ENCODE results near the gene PSMA8. TPM values are rescaled to one million over a fixed set of nuclear protein-coding genes. Genes with fewer than 3 reads are reported as not detected.
A peak's percentile ranks its signal among the peaks of the same experiment; 100 is the strongest.

Gene PSMA8
- total and polyA plus RNA-seq, 10 donors, result 0.34 to 1.4 (median 0.77) TPM; not detected in 3

DNA sequence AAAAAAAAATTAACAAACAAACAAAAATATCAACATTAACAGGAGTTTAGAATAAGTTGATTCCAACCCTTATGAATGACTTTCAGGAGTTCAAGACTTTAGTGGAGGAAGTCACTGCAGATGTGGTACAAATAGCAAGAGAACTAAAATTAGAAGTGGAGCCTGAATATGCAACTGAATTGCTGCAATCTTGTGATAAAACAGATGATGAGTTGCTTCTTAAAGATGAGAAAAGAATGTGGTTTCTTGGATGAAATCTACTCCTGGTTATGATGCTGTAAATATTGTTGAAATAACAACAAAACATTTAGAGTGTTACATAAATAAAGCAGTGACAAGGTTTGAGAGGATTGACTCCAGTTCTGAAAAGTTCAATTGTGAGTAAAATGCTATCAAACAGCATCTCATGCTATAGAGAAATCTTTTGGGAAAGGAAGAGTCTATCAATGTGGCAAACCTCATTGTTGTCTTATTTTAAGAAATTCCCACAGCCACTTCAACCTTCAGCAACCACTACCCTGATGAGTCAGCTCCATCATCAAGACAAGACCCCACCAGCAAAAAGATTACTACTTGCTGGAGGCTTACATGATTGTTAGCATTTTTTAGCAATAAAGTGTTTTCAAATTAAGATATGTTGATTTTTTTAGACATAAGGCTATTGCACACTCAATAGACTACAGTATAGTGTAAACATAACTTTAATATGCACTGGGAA lies 49.9 kb downstream of the PSMA8 start:
- no peak overlapping the region for H3K27ac ChIP-seq
- H3K36me3 ChIP-seq, result no peaks in the 10 kb centered on the region
- H3K27me3 ChIP-seq (replicated peaks in 1 of 7), result no peaks in the 10 kb centered on the region
- TF ChIP-seq POLR2A (IDR thresholded peaks at IDR 0.05), result no peak
- TF ChIP-seq, protein P1, sequence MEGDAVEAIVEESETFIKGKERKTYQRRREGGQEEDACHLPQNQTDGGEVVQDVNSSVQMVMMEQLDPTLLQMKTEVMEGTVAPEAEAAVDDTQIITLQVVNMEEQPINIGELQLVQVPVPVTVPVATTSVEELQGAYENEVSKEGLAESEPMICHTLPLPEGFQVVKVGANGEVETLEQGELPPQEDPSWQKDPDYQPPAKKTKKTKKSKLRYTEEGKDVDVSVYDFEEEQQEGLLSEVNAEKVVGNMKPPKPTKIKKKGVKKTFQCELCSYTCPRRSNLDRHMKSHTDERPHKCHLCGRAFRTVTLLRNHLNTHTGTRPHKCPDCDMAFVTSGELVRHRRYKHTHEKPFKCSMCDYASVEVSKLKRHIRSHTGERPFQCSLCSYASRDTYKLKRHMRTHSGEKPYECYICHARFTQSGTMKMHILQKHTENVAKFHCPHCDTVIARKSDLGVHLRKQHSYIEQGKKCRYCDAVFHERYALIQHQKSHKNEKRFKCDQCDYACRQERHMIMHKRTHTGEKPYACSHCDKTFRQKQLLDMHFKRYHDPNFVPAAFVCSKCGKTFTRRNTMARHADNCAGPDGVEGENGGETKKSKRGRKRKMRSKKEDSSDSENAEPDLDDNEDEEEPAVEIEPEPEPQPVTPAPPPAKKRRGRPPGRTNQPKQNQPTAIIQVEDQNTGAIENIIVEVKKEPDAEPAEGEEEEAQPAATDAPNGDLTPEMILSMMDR (IDR thresholded peaks at IDR 0.05 in 8 of 11, conservative IDR thresholded peaks at IDR 0.05 in 3 of 11), result no peak
- TF ChIP-seq POLR2AphosphoS5 (IDR thresholded peaks at IDR 0.05), result no peak
- intact Hi-C loops (cut with DNase I; ENCODE audit: low total_unique reads), result no loop called here
- no peak for DNase-seq
- no peak overlapping the region for H3K4me3 ChIP-seq
- H3K9me3 ChIP-seq, result peaks cover 0 to 11% (median 0%) of the 10 kb centered on the region in 8 donors
- H3K4me1 ChIP-seq, result no peaks in the 10 kb centered on the region

DNA sequence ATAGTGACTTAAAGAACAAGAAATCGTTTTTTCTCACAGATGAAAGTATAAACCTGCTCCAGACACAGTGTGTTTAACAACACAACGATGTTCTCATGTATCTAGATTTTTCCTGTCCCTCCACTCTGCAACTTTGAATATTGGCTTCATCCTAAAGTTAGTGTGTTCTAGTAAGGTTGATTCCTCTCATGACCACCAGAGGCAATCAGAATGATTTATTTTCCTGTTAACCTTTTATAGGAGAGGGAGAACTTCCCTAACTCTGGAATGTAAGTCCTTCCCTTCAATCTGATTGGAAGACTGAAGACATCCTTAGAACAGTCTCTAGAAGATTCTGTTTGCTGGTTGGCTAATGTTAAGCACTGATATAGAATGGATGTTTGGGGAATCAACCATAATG lies 51.6 kb downstream of the PSMA8 start:
- DNase-seq, result no peak
- WGBS, 5 donors, result 64 to 83% (median 72%) methylated on average over 2 of the region's 2 CpGs
- peaks cover 0 to 12% (median 0%) of the 10 kb centered on the region in 8 donors for H3K9me3 ChIP-seq
- peaks cover 0 to 10% (median 2%) of the 10 kb centered on the region in 6 donors for H3K4me1 ChIP-seq
- intact Hi-C loops (cut with DNase I; ENCODE audit: low total_unique reads), result no loop called here
- no peaks in the 10 kb centered on the region for H3K27me3 ChIP-seq (replicated peaks in 1 of 7)
- H3K36me3 ChIP-seq, result no peaks in the 10 kb centered on the region
- H3K27ac ChIP-seq, result no peak overlapping the region
- H3K4me3 ChIP-seq, result no peak overlapping the region
- TF ChIP-seq, protein P1 (IDR thresholded peaks at IDR 0.05 in 8 of 11, conservative IDR thresholded peaks at IDR 0.05 in 3 of 11), result peak in 2 of 11 experiments; percentile 10 to 12
- no peak for TF ChIP-seq POLR2AphosphoS5 (IDR thresholded peaks at IDR 0.05)

GRCh38 chr18:26190506-26190905 lies 56.8 kb downstream of the PSMA8 start:
- no peaks in the 10 kb centered on the region for H3K36me3 ChIP-seq
- peak; percentile 88 for DNase-seq
- intact Hi-C loops (cut with DNase I; ENCODE audit: low total_unique reads), result no loop called here
- peak overlapping the region in 2 of 8 donors; percentile 1 to 50 for H3K4me3 ChIP-seq
- H3K4me1 ChIP-seq, result peaks cover 0 to 33% (median 12%) of the 10 kb centered on the region in 6 donors
- 42 to 56% (median 47%) methylated on average over 8 of the region's 8 CpGs for WGBS, 5 donors
- TF ChIP-seq POLR2AphosphoS5 (IDR thresholded peaks at IDR 0.05), result peak in 2 of 3 donors; percentile 44 to 64
- TF ChIP-seq, protein P1 (IDR thresholded peaks at IDR 0.05 in 8 of 11, conservative IDR thresholded peaks at IDR 0.05 in 3 of 11), result no peak
- peaks cover 0 to 12% (median 0%) of the 10 kb centered on the region in 8 donors for H3K9me3 ChIP-seq
- H3K27me3 ChIP-seq (replicated peaks in 1 of 7), result no peaks in the 10 kb centered on the region
- peak overlapping the region; percentile 6 to 83 (median 62) for H3K27ac ChIP-seq

DNA sequence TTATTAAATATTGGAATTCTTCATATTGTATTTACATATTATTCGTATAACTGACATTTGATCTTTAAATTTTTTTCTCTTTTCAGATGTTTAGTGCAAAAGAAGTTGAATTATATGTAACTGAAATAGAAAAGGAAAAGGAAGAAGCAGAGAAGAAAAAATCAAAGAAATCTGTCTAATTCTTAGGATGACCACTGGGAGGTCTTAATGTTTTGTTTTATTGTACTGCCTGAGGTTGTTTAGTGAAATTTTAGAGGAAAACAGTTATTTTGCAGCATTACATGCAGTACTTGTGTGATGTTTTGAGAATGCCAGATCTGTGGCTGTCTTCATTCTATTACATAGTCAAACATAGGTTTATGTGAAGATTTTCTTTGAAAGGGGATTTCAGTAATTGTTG lies 58.6 kb downstream of the PSMA8 start:
- WGBS, 5 donors, result 88 to 94% (median 91%) methylated on average over 1 of the region's 1 CpG
- Histone ChIP-seq H3K27me3 (replicated peaks in 1 of 7) (no peaks in the 10 kb centered on the region), H3K36me3 (no peaks in the 10 kb centered on the region), H3K9me3 (peaks cover 0 to 12% (median 0%) of the 10 kb centered on the region in 8 donors), H3K27ac (no peak overlapping the region), H3K4me1 (peaks cover 0 to 33% (median 12%) of the 10 kb centered on the region in 6 donors), H3K4me3 (no peak overlapping the region)
- no peak for DNase-seq
- intact Hi-C loops (cut with DNase I; ENCODE audit: low total_unique reads), result no loop called here
- TF ChIP-seq, protein P1 (IDR thresholded peaks at IDR 0.05 in 8 of 11, conservative IDR thresholded peaks at IDR 0.05 in 3 of 11), result no peak
- no peak for TF ChIP-seq POLR2AphosphoS5 (IDR thresholded peaks at IDR 0.05)
- no peak for TF ChIP-seq POLR2A (IDR thresholded peaks at IDR 0.05)
